ENCODE results near the gene SYK.

DNA sequence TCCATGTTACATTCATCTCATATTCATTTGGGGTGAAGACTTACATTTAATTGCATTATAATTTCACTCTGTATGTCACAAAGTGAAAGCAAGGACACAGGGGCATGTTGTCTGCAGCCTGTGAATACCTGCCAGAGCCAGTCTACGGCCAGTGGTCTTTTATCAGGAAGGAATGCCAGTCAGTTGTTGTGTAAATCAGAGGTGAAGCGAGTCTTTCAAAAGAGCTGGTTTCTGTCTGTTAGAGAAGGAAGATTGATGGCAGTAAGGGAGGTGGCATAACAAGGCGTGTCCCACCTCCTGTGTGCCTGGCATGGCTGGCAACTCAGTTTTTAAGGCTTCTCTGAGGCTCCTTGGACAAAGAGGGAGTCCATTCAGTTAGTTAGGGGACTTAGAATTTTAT is 18.1 kb upstream of the SYK start:
- no peak for TF ChIP-seq EZH2 (IDR thresholded peaks at IDR 0.05; ENCODE audit: borderline replicate concordance)
- TF ChIP-seq, protein P1, sequence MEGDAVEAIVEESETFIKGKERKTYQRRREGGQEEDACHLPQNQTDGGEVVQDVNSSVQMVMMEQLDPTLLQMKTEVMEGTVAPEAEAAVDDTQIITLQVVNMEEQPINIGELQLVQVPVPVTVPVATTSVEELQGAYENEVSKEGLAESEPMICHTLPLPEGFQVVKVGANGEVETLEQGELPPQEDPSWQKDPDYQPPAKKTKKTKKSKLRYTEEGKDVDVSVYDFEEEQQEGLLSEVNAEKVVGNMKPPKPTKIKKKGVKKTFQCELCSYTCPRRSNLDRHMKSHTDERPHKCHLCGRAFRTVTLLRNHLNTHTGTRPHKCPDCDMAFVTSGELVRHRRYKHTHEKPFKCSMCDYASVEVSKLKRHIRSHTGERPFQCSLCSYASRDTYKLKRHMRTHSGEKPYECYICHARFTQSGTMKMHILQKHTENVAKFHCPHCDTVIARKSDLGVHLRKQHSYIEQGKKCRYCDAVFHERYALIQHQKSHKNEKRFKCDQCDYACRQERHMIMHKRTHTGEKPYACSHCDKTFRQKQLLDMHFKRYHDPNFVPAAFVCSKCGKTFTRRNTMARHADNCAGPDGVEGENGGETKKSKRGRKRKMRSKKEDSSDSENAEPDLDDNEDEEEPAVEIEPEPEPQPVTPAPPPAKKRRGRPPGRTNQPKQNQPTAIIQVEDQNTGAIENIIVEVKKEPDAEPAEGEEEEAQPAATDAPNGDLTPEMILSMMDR (IDR thresholded peaks at IDR 0.05; ENCODE audit: poor library complexity) = no peak
